ENCODE measurements around the gene HEY2.

Gene HEY2

DNA sequence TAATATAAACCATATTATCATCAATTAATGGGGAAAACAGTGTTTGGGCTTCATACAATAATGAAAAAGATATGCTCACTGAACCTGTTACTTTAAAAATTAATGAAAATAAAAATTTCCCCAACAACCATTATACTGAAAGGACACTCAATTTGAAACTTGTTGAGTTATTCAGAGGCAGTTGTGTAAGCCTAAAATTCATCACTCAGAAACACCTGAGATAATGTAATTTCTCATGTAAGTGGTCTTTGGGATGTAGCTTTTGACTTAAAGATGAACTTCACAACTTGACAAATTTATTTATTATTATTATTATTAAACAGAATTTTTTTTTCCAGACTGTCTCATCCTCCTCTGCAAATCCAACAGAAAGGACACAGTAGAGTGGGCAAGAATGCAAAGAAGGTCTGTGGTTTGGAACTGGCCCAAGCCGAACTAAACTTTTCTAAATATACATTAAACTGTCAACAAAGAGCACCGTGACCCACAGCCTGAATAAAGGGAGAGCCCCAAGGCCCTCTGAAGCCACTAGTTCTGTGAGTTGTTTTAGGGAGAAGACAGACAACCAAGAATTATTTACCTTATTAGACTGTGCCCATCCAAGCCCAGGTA, 32.2 kb upstream of the HEY2 start:
- H3K4me3 ChIP-seq (ENCODE audit: low read length): no peak overlapping the region
- no peak for DNase-seq (ENCODE audit: low read depth)
- TF ChIP-seq, protein P1, sequence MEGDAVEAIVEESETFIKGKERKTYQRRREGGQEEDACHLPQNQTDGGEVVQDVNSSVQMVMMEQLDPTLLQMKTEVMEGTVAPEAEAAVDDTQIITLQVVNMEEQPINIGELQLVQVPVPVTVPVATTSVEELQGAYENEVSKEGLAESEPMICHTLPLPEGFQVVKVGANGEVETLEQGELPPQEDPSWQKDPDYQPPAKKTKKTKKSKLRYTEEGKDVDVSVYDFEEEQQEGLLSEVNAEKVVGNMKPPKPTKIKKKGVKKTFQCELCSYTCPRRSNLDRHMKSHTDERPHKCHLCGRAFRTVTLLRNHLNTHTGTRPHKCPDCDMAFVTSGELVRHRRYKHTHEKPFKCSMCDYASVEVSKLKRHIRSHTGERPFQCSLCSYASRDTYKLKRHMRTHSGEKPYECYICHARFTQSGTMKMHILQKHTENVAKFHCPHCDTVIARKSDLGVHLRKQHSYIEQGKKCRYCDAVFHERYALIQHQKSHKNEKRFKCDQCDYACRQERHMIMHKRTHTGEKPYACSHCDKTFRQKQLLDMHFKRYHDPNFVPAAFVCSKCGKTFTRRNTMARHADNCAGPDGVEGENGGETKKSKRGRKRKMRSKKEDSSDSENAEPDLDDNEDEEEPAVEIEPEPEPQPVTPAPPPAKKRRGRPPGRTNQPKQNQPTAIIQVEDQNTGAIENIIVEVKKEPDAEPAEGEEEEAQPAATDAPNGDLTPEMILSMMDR (conservative IDR thresholded peaks at IDR 0.05; ENCODE audit: low read depth, low read length): no peak

DNA sequence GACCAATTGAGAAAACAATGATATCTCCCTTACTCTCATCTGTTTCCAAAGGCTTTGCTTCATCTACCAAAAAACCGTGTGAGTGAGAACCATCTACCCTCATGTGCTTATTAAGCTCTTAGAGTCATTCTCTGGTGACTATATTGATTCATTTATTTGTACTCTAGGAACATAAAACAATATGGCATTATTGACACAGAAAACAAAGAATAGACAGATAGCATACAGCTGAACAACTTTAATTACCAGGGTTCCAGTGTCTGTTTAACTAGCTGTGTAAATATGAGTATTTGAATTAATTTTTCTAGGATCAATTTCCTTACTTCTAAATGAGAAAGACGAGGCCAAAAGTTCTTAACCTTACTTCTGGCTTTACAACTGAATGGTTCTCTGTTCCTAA, 31.3 kb upstream of the HEY2 start:
- no peak for DNase-seq (ENCODE audit: low read depth)
- TF ChIP-seq, protein P1 (conservative IDR thresholded peaks at IDR 0.05; ENCODE audit: low read depth, low read length): no peak
- H3K4me3 ChIP-seq (ENCODE audit: low read length): no peak overlapping the region

DNA sequence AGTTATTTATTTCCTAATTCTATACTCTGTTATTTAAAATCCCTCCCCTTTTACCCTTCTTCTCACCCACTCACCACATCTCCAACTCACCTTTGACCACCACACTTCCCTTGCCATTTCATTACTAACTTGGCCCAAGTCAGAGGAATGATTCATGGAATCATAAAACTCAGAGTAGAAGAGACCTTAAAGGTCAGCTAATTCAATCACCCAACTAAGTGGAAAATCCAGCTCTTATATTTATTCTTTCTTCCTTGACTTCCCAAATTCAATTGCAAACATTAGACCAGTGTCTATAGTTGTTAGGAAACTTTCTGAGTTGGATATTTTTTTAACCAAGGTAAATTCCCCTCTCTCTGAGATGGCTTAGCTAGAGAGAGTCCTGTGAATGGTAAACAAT, 26.5 kb upstream of the HEY2 start:
- no peak overlapping the region for H3K4me3 ChIP-seq (ENCODE audit: low read length)
- TF ChIP-seq, protein P1 (conservative IDR thresholded peaks at IDR 0.05; ENCODE audit: low read depth, low read length): no peak
- no peak for DNase-seq (ENCODE audit: low read depth)

DNA sequence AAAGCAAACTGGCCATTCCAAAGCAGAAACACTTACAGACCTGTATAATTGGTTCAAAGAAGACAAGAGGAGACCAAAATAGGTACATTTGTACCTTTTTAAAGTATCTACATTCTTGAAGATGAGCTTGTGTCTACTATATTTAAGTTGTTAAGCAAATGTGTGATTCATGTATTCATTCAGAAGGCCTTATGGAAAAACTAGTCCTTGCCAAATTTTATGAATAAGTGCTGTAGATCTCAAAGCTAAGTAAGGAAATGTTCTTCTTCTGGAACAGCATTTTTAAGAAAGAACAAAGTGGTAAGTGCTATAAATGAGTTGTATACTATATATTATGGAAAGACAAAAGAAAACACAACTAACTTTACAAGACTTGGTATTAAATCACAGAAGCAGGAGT, 22.2 kb upstream of the HEY2 start:
- TF ChIP-seq, protein P1 (conservative IDR thresholded peaks at IDR 0.05; ENCODE audit: low read depth, low read length): no peak
- no peak for DNase-seq (ENCODE audit: low read depth)
- no peak overlapping the region for H3K4me3 ChIP-seq (ENCODE audit: low read length)

DNA sequence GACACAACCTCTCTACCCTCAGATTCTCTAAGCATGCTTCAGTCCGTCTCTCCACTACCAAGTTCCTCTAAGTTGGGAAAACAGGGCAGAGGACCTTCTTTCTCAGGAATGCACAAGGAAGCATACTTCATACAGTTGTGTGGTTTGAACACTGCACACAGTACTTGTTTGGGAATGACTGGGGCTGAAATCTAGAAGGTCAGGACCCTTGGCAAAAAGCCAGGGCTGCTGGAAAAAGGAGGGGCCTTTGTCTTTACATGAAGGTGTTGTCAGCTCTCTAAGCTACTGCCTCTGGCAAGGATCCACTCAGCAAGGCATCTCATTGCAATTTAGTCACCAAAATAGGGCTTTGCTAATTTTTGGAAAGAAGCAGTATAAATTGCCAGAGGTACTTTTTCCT, 20.7 kb upstream of the HEY2 start:
- TF ChIP-seq, protein P1 (conservative IDR thresholded peaks at IDR 0.05; ENCODE audit: low read depth, low read length): no peak
- DNase-seq (ENCODE audit: low read depth): no peak
- H3K4me3 ChIP-seq (ENCODE audit: low read length): no peak overlapping the region

DNA sequence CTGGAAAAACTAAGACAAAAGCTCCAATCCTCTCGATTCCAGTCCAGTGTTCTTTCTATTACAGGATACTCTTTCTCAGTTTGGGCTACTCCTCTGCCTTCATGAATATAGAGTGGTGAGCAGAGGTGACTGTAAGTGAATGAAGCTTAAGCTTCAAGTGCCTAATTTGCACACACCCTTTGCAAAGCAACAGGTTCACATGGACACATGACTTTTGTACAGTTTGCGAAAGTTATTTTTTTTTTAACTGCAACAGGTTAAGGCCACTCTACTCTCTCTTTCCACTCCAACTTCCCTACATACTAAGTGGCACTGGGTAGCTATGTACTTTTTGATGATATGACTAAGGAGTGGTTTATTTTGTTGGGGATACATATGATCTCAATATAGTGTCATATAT, 19.4 kb upstream of the HEY2 start:
- DNase-seq (ENCODE audit: low read depth): no peak
- no peak overlapping the region for H3K4me3 ChIP-seq (ENCODE audit: low read length)
- TF ChIP-seq, protein P1 (conservative IDR thresholded peaks at IDR 0.05; ENCODE audit: low read depth, low read length): no peak

DNA sequence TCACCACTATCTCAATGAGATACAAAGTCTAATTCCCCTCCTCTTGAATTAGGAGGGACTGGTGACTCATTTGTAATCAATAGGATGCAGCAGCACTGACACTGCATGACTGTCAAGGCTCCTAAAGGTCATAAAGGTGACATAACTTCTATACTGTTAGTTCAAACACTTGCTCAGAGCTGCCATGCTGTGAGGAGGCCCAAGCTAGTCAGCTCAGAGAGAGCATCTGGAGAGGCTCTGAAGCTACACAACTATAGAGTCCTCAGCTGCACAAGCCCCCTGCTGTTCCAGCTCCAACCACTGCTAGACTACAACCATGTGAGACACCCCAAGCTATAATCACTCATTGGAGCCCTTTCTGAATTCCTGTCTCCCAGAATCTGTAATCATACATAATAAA, 17.0 kb upstream of the HEY2 start:
- TF ChIP-seq, protein P1 (conservative IDR thresholded peaks at IDR 0.05; ENCODE audit: low read depth, low read length): no peak
- H3K4me3 ChIP-seq (ENCODE audit: low read length): no peak overlapping the region
- DNase-seq (ENCODE audit: low read depth): no peak

All from retinal pigment epithelial cell (primary cell).